HG03342 (cell line): ENCODE measurements around the gene LRRC37A3.
A peak's percentile ranks its signal among the peaks of the same experiment; 100 is the strongest.
"Not testable (repeated sequence)": the region's sequence is repeated elsewhere in the genome, so short reads cannot be mapped to it uniquely, and the experiment has no call there.

Source experiments
- ATAC-seq: cut with Tn5 transposase; IDR thresholded peaks from one replicate; pipeline ENCODE4 v1.9.1; 2021; ENCODE audit warnings: mild to moderate bottlenecking, moderate library complexity; ENCODE audit not compliant: unreplicated experiment

LRRC37A3 gene

DNA sequence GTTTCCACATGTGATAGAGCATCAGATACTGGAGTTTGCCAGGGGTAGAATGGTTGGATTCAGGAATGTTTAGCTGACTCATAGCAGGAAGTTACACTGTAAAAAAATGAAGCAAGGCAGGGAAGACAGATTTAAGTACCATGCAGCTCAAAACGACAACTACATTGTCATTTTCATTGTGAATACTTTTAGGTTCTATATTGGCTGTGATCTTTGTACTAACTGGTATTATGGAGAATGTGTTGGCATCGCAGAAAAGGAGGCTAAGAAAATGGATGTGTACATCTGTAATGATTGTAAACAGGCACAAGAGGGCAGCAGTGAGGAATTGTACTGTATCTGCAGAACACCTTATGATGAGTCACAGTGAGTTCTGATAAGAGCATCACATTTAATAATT lies 8.2 kb upstream of the LRRC37A3 start:
- ATAC-seq, result not testable (repeated sequence)

DNA sequence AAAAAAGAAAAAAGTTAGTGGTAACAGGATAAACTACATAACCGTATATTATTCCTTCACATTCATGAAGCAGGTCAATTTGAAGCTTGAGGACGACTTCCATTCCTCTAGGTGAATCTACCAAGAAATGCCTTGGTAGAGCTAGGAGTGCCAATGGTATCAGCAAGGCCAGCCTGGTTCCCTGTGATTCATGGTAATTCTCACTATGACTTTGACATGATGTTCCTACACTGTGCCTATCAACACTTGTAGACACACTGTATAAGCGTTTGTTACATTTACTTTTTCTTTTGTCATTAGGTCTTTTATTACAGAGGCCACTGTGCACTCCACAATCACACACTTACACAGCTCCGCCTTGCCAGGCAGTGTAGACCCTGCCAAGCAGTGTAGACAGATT lies 7.2 kb upstream of the LRRC37A3 start:
- ATAC-seq, result not testable (repeated sequence)

DNA sequence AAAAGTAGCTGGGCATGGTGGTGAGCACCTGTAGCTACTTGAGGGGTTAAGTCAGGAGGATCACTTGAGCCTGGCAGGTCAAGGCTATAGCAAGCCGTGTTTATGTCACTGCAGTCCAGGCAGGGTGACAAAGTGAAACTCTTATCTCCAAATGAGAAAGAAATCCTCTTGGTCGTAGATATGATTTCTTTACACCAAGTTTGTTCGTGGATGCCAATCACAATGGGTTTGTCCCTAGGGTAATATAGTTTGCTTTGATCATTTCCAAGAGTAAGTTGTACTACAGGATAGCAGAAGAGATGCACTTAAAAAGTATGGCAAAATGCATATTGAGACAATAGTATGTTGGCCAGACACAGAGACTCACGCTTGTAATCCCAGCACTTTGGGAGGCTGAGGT lies 6.0 kb upstream of the LRRC37A3 start:
- not testable (repeated sequence) for ATAC-seq

DNA sequence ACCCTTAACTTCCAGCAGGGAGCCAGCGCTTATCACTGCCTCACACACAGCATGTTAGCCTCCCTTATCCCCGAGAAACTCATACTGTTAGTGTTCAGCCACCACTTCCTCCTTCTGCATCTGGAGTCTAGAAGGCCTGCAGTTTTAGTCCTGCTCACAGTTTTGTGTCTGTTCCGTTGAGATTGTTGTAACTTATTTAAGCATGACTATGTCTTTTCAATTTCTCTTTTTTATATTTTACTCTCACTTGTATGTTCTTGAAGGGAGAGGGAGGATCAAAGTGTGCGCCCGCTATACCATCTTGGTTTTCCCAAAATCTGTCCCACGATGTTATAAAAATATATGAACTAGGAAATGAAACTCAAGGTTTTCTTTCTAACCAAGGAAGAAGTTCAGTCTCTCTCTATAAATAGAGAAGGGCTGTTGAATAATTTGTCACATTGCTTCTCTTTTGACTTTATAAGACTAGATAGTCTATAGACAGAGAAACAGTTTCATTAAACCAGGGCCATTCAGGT lies 3.8 kb upstream of the LRRC37A3 start:
- peak; percentile 37 for ATAC-seq

DNA sequence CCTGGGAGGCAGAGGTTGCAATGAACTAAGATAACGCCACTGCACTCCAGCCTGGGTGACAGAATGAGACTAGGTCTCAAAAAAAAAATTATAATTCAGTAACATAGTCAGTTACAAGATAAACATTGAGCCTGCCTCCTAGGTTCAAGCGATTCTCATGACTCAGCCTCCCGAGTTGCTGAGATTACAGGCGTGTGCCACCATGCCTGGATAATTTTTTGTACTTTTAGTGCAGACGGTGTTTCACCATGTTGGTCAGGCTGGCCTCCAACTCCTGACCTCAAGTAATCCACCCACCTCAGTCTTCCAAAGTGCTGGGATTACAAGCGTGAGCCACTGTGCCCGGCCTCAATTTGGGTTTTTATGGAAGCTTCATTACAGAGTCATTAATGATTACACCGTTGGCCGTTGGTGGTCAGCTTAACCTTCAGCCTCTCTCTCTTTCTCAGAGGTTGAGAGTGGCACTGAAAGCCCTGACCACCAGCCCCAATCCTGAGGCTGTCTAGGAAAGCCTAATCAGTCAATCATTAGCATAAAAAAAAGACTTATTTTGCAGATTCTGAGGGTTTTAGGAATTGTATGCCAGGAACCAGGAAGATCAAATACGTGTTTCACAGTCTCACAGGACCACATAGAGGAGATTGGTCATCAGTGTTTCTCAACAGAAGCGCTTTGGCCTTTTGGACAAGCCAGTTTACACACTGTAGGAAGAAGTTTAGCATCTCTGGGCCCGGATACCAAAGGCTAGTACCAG lies 1.3 kb upstream of the LRRC37A3 start:
- ATAC-seq, result no peak

DNA sequence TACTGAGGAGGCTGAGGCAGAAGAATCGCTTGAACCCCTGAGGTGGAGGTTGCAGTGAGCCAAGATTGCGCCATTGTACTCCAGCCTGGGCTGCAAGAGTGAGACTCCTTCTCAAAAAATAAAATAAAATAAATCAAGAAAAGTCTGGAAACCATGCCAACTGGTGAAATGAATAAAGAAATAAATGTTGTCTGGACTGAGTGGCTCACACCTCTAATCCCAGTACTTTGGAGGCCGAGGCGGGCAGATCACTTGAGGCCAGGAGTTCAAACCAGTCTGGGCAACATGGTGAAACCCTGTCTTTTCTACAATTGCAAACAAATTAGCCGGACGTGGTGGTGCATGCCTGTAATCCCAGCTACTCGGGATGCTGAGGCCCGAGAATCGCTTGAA lies 744 bp upstream of the LRRC37A3 start:
- ATAC-seq, result no peak

DNA sequence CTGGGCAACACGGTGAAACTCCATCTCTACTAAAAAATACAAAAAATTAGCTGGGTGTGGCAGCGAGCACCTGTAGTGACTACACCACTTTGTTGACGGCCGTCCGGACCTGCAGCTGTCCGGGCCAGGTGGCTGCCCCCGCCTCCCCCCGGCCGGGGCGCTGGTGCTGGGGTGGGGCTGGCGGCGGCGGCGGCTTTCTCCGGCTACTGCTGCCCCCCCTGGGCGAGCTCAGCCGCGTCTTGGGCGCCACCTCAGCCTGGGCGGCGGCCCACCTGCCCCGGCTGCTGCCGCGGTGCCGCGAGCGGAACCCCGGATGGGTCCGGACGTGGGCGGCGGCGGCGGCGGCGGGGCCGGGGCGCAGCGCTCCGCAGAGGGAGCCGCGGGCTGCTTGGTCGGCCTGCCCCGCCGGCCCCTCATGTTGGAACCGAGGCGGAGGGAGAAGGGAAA lies 413 bp downstream of the LRRC37A3 start:
- peak; percentile 46 for ATAC-seq

DNA sequence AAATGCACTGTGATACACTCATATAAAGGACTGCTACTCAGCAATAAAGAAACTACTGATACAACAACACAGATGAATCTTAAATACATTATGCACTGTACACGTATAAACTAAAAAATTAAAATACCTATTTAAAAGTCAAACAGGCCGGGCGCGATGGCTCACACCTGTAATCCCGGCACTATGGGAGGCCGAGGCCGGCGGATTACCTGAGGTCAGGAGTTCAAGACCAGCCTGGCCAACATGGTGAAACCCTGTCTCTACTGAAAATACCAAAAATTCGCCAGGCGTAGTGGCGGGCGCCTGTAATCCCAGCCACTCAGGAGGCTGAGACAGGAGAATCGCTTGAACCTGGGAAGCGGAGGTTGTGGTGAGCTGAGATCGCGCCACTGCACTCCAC lies 1.7 kb downstream of the LRRC37A3 start:
- not testable (repeated sequence) for ATAC-seq

DNA sequence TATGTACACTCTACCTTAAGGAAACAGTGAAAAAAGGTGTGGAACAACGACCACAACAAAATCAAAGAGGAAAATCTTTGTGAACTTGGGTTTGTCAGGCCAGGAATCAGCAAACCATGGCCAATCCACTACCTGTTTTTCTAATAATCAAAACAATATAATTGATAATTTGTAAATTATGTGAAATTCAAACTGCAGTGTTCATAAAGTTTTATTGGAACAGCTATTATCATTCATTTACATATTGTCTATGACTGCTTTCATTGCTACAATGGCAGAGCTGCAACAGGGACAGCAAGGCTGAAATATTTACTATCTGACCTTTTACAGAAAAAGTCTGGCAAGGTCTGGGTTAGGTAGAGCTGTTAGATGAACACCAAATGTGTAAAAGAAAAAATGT lies 4.0 kb downstream of the LRRC37A3 start:
- not testable (repeated sequence) for ATAC-seq

DNA sequence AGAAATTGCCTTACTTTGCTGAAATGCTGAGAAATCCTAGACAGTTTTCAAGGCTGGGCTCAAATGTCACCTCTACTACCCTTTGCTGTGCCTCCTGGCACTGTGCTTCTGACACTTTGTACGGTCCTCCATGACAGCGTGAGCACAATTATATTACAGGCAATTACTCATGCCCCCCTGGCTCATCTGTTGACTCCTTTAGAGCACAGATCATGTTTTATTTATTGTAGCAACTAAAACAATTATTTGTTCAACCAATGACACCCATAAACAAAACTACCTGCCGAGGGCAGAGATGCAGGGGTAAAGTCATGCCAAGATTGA lies 9.1 kb downstream of the LRRC37A3 start:
- not testable (repeated sequence) for ATAC-seq

DNA sequence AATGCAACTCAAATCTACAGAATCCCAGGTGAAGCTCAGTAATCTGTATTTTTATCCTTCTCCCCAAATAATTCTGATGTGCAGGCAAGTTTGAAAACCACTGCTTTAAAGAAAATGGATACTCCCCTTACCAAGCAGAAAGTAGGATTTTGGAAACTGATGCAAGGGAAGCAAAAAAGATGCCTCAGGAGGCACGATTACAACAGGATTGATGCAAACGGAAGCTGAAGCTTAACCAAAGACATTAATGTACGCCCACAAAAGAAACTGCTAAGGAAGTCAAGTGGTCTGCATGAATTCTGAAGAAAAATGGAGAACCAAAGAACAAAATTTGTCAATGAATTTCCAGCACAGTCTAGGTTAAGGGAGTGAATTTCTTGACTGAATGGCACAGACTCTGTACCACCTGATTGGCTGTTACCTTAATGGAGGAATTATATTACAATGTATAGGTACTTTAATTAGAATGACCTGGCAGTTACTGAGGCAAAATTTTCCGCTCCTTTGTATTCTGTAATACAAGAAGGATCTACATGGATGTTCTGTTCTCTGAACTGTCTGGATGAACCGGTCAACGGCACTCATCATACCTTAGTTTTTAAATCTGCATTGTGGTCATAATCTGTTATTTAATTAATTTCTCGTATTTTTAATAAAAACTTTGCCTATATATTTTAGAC lies 9.6 kb downstream of the LRRC37A3 start:
- ATAC-seq, result not testable (repeated sequence)

DNA sequence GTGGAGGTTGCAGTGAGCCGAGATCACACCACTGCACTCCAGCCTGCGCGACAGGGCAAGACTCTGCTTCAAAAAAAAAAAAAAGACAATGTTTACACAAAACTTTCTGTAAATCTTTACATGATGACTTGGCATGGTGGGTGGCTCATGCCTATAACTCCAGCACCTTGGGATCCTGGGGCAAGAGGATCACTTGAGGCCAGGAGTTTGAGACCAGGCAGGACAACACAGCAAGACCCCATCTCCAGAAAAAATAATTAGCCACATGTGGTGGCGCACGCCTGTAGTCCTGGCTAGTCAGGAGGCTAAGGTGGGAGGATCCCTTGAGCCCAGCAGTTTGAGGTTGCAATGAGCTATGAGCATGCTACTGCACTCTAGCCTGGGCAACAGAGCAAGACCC lies 15.2 kb downstream of the LRRC37A3 start:
- not testable (repeated sequence) for ATAC-seq

DNA sequence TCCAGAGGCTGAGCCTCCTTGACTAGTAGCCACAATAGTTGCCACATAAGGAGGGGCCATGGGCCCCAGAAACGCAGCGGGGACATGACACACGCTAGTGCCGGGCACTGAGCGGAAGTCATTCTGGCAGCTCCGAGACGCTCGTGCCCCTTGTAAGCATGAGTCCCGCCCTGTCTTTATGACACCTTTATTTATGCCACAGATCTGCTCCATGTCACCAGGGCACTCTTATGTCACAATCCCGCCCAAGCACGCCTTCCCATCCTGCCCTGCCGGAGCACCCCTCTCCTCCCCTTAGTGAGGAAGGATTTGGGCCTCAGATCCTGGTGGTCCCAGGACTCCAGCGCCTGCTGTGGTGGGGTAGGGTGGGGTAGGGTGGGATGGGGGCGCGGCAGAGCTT lies 22.1 kb downstream of the LRRC37A3 start:
- ATAC-seq, result not testable (repeated sequence)

DNA sequence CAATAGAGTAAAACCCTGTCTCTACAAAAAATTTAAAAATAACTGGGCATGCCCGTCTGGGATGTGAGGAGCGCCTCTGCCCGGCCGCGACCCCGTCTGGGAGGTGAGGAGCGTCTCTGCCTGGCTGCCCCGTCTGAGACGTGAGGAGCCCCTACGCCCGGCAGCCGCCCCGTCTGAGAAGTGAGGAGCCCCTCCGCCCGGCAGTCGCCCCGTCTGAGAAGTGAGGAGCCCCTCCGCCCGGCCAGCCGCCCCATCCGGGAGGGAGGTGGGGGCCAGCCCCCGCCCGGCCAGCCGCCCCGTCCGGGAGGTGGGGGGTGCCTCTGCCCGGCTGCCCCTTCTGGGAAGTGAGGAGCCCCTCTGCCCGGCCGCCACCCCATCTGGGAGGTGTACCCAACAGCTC lies 45.1 kb downstream of the LRRC37A3 start:
- not testable (repeated sequence) for ATAC-seq

DNA sequence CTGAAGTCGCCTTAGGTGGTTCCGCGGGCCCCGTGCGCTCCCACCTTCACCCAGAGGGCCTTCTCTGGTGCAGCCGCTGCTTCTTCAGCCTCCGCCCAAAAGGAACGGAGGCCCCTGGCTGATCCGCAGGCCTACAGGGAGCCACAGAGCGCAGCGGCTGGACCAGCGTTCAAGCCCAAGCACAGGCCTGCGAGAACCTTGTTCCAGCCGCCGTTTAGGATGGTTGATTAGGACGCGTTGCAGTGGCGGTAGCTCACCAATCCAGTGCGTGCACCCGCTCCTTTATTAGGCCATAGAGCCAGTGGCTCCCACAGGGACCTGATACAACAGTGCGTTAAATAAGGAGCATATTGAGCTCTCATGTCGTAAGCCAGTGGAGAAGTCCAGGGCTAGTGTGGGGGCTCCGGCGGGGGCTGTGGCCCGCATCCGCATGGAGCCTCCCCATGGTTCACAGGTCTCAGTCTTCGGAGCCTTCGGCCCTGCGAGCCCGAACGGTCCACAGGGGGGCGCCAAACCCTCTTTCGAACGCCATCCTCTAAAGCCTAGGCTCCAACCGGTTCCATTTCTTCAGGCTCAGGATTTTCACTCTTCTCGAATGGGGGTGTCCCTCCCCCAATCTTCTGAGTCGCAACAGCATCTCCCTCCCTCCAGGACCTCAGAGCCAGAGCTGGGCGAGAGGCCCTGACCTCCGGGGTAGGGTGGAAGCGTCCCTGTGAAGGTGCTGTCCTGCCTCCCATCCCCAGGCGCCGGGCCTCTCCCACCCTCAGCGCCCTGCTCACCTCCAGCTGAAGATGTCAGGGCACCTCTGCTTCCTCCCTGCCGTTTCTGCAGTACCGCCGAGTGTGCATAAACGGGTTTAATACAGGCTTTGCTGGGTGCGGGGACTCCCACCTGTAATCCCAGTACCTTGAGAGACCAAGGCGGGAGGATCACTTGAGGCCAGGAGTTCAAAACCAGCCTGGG lies 71.5 kb downstream of the LRRC37A3 start:
- not testable (repeated sequence) for ATAC-seq

DNA sequence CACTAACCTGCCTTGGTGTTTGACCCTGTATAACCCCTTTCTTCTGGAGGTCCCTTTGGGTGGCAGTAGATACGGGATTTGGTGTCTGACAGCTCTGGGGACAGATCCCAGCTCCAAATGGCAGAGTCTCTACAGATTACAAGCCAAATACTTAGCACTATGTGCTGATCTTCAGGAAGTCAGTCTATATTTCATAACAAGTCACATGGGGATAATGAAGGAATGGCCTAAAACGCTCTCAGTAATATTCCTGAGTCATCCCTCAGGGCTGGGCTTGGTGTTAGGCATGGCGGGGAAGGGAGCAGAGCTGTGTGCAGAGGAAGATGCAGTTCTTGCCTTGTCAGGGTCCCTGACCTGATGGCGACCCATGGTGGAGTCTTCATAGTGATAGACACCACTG lies 72.4 kb downstream of the LRRC37A3 start:
- not testable (repeated sequence) for ATAC-seq

DNA sequence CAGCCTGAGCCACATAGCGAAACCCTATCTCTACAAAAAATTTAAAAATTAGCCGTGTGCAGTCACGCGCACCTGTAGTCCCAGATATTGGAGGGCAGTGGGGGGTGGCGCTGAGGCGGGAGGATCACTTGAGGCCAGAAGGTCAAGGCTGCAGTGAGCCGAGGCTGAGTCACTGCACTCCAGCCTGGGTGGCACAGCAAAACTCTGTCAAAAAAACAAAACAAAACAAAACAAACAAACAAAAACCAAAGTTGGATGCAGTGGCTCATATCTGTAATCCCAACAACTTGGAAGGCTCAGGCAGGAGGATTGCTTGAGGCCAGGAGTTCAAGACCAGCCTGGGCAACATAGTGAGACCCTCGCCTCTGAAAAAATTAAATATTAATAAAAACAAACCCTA lies 75.4 kb downstream of the LRRC37A3 start:
- ATAC-seq, result not testable (repeated sequence)

DNA sequence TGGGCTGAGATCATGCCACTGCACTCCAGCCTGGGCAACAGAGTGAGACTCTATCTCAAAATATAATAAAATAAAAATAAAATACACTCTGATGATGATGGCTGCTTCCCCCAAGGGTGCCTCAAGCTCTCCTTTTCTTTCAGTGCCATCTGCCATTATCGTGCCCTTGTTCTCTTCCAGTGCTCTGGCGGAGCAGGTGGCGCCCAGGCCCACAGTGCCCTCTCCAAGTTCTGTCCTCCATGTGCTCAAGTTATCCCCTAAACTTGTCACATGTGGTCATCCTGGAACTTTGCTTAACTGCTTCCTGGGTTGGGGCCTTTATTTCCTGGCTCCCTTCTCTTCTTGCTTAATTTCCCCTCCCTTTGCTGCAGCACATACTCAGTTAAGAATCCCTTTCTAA lies 76.4 kb downstream of the LRRC37A3 start:
- ATAC-seq, result not testable (repeated sequence)

DNA sequence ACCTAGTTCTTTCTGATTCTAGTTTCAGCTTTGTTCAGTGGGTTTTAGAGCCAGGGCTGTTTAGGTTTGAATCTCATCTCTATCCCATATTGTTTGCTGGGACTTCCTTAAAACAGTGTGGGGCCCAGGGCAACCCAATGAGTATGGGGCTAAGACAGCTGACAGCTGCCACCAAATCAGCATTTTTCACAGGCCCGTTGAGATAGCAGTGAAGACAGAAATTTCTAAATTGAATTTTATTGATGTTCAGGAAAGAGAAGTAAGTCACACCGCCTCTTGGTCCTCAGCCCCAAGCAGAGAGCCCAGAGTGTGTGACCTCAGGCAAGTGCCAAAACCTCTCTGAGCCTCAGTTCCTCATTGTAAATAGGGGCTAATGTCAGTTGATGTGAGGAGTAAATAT lies 78.3 kb downstream of the LRRC37A3 start:
- not testable (repeated sequence) for ATAC-seq

DNA sequence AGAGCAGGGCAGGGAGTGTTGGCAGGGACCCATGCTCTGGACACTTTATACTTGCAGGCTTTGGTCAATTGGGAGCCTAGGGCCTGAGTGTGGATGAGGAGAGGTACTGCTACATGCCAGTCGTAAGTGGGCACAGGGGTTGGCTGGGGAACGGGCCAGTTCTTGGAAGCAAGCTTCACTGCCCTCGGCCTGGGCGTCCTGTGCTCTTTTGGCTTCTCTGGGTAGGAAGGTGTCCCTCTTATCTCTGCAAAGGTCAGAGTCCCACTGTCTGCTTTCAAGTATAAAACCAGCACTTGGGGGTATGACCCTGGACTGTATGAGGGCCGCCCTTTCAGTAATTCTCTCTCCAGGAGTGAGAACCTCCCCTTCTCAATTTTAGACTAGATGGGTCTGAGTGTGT lies 80.8 kb downstream of the LRRC37A3 start:
- ATAC-seq, result not testable (repeated sequence)
